ENCODE data around the gene SMARCC2. TPM values are rescaled to one million over a fixed set of nuclear protein-coding genes. Genes with fewer than 3 reads are reported as not detected.
"Not testable (repeated sequence)": the region's sequence is repeated elsewhere in the genome, so short reads cannot be mapped to it uniquely, and the experiment has no call there.

SMARCC2 gene
- total RNA-seq, 1 experiment from 2014 or later = 20.9 TPM

DNA sequence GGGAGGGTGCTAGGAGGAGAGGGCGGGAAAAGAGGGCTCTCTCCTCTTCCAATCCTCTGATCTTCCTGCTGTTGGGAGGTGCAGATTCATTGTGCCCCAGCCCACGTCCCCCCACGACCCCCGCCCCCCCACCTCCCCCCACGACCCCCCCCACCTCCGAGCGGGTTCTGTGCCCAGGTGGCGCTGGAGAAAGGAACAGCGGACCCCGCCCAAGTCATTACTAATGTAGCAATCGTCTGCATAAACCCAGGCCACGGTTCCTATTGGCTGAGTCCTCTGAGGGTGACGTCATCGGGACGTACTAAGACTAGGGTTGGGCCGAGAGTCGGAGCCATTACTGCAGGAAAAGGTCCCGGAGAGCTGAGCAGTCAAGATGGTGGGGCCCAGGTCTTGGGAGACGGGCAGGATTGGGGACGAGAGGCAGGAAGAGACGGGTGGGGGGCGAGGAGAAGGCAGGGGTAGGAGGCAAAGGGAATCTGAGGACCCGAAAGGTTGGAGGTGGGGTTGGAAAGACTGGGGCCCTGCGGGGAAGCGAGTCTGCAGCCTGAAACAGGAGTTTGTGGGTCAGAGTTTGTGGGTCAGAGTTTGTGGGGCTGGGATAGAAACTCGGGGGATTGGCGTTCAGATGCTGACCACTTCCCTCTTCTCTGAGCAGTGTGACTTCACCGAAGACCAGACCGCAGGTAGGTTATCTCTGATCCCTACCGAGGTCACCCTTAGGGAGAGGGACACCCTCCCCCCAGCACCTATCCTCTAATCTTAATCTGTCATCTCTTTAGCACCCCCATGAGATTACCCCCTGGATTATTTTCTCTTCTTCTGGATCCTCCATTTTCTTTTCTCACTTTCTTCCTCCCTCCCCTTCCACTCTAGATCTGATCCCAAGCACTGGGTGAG lies 31.0 kb downstream of the SMARCC2 start, which contains the start of gene MYL6:
TSS of gene MYL6 (plus strand) at position 331 of the 897 bp plus-strand sequence. CDS start at position 374, 43 bp downstream.
- in situ Hi-C loops (cut with HindIII; ENCODE audit: low pct_unique_long_range_greater_than_20kb, low sequenced_read_pairs) = no loop called here
- peak; percentile 97 for DNase-seq (ENCODE audit: low read depth, low spot score)

DNA sequence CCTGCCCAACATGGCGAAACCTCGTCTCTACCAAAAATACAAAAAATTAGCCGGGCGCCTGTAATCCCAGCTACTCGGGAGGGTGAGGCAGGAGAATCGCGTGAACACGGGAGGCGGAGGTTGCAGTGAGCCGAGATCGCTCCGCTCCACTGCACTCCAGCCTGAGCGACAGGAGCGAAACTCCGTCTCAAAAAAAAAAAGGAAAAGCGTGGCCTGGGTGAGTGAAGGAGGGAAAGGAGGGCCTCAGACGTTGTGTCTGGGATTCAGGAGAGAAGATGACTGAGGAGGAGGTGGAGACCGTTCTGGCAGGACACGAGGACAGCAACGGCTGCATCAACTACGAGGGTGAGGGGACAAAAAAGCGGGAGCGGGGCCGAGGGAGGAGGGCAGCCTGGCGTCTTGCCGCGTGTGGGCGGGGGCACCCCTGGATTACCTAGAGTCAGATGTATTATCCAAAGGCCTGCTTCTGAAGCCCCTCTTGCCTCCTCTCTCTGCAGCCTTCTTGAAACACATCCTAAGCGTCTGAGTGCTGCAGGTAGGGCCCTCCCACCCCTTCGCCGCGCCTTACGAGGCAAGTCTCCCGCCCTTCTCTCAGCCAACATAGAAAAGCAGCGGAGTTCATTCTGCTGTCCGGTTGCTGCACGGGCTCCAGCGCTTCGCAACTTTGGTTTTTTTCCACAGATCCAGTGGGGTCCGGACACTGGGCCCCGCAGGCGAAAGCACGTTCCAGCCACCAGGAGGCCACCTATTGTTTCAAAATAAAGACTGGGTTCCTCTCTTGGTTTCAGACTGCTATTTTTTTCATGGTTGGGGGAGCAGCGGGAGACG lies 31.9 kb downstream of the SMARCC2 start:
- in situ Hi-C loops (cut with HindIII; ENCODE audit: low pct_unique_long_range_greater_than_20kb, low sequenced_read_pairs) = no loop called here
- DNase-seq (ENCODE audit: low read depth, low spot score) = peak; percentile 50

DNA sequence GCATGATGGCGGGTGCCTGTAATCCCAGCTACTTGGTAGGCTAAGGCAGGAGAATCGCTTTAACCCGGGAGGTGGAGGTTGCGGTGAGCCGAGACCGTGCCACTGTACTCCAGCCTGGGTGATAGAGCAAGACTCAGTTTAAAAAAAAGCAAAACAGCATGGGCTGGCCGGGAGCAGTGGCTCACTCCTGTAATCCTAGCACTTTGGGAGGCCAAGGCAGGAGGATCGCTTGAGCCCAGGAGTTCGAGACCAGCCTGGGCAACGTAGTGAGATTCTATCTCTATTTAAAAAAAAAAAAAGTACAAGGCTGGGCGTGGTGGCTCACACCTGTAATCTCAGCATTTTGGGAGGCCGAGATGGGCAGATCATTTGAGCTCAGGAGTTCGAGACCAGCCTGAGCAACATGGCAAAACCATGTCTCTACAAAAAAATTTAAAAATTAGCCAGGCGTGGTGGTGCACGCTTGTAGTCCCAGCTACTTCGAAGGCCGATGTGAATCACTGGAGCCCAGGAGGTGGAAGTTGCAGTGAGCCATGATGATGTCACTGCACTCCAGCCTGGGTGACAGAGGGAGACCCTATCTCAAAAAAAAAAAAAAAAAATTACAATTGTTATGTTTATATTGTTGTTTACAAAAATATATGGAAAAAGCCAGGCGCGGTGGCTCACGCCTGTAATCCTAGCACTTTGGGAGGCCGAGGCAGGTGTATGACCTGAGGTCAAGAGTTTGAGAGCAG lies 32.7 kb downstream of the SMARCC2 start:
- in situ Hi-C loops (cut with HindIII; ENCODE audit: low pct_unique_long_range_greater_than_20kb, low sequenced_read_pairs); DNase-seq (ENCODE audit: low read depth, low spot score): not testable (repeated sequence)

DNA sequence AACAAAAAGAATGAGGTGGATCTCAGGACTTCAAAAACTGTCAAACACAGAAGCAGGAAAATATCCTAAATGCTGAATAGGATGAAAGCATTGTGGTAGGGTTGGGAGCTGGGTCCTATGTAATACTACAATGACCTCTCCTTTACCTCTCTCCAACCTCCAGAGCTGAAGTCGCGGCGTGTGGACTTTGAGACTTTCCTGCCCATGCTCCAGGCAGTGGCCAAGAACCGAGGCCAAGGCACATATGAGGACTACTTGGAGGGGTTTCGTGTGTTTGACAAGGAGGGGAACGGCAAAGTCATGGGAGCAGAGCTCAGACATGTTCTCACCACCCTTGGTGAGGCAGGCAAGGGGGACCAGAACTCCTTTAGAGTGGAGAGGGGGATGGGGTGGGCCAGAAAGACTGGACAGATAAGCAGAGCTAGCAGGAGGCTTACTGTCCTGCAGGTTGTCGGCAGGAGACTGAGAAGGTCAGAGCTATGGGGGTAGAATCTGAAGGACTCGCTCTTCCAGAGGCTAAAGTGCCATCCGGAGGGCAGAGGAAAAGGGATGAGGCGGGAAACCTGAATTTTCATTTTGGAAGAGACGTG lies 33.9 kb downstream of the SMARCC2 start:
- in situ Hi-C loops (cut with HindIII; ENCODE audit: low pct_unique_long_range_greater_than_20kb, low sequenced_read_pairs) = no loop called here
- DNase-seq (ENCODE audit: low read depth, low spot score) = no peak

DNA sequence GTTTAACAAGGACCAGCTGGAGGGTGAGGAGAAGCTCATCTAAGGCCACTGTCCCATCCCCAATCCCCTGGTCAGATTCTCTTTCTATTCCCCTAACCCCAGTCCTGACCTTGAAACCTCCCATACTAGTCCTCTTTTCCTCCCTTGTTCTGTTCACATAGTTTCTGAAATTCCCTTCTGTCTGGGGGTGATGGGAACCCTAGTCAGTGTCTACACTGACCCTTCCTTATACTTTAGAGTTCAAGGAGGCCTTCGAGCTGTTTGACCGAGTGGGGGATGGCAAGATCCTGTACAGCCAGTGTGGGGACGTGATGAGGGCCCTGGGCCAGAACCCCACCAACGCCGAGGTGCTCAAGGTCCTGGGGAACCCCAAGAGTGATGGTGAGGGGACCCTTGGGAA lies 34.5 kb downstream of the SMARCC2 start:
- no peak for DNase-seq (ENCODE audit: low read depth, low spot score)
- in situ Hi-C loops (cut with HindIII; ENCODE audit: low pct_unique_long_range_greater_than_20kb, low sequenced_read_pairs) = no loop called here

DNA sequence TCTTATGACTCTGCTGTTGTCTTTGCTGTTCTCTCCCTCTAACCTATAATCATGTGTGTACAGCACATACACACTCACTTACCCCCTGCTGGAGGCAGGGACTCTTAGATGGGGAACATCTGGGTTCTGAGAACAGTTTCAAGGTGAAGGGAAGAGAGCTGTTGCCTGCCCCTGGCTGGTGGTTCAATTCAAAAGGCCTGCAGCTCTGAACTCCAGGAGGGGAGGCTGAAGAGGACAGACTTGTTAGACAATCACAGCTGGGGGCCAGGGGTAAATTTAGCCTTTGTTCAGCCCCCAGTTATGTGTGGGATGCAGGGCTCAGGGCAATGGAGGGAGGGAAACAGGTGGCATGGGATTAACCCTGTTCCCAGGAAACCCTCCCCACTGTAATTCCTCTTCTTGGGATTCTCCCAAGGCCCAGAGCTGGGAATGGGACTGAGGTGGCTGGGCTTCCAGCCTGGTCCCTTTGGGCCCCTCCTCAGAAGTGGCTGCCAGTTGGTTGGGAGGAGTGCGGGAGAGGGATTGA lies 35.0 kb downstream of the SMARCC2 start:
- no peak for DNase-seq (ENCODE audit: low read depth, low spot score)
- in situ Hi-C loops (cut with HindIII; ENCODE audit: low pct_unique_long_range_greater_than_20kb, low sequenced_read_pairs) = no loop called here

DNA sequence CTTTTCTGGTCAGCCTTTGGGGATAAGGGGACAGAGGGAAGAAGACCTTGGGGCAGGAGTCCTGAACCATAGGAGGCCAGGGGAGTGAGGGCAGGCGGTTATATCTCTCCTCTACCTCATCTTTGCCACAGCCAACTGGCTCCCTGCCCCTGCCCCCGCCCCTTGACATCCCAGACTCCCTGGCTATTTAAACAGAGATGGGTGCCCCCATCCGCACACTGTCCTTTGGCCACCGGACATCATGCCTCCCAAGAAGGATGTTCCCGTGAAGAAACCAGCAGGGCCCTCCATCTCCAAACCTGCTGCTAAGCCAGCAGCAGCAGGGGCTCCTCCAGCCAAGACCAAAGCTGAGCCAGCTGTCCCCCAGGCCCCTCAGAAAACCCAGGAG lies 35.6 kb downstream of the SMARCC2 start:
- no peak for DNase-seq (ENCODE audit: low read depth, low spot score)
- in situ Hi-C loops (cut with HindIII; ENCODE audit: low pct_unique_long_range_greater_than_20kb, low sequenced_read_pairs) = no loop called here

DNA sequence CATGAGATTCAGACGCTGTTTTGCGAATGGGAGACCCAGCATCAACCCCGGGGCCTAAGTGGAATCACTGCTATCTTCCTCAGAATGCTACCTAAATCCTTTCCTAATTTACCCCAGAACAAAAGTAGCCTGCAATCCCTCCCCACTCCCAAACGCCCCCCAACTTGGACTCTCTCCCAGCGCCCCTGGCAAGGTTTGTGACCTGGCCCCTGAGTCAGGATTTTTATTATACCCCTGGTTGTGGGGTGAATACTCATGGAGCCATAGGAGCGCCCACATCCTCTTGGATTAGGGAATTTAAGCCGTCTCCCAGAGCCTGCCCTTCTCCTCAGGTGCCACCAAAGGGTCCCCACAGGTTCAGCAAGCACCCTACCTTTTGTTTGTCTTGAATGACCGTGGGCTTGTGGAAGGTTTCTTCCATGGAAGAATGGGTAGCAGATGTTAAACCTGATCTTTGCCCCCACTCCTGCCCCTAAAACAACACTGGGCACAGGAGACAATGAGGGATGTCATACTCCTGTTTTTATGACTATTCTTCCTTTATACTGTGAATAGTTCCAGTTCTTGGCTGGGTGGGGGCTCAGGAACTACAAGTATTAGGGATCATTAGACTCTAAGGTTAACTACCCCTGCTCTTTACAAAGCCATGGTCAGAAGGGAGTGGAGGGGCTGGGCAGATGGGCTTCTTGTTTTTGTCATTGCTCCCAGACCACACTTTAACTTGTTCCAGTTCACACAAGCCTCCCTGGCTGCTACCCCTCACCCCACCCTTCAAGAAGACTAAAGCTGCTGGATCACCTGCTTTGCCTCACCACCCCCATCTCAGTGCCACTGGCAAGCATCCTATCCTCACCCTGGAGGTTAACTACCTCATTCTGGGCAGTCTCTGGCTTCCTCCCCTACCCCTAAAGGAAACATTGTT lies 36.3 kb downstream of the SMARCC2 start:
- DNase-seq (ENCODE audit: low read depth, low spot score) = no peak
- in situ Hi-C loops (cut with HindIII; ENCODE audit: low pct_unique_long_range_greater_than_20kb, low sequenced_read_pairs) = no loop called here

DNA sequence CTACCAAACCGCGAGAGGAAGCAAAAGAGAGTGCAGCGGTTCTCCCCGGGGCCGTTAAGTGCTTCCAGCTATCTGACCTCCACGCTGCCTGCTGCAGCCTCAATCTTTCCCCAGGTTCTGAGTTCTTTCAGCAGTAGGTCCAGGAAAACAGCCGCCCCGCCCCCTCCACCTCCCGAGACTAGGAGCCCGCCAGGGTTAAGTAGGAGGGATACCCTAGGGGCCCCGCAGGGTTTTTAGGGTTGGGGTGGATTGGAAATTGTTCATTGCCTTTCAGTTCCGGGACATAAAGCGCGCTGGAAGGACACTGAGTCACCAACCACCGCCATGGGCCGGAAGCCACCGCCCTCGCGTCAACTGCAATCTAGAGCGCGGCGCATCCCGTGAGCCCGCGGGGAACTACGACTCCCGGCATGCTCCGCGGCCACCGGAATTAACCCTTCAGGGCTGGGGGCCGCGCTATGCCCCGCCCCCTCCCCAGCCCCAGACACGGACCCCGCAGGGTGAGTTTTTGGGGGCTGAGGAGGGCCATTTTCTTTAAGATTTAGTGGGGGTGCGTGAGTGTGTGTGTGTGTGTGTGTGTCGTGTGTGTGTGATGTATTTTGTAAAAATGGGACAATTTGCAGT lies 37.0 kb downstream of the SMARCC2 start, which contains the start of gene MYL6B:
TSS of gene MYL6B (plus strand) at position 456 of the 624 bp plus-strand sequence. CDS start 1,332 bp downstream, outside the sequence.
- DNase-seq (ENCODE audit: low read depth, low spot score) = peak; percentile 92
- in situ Hi-C loops (cut with HindIII; ENCODE audit: low pct_unique_long_range_greater_than_20kb, low sequenced_read_pairs) = no loop called here

DNA sequence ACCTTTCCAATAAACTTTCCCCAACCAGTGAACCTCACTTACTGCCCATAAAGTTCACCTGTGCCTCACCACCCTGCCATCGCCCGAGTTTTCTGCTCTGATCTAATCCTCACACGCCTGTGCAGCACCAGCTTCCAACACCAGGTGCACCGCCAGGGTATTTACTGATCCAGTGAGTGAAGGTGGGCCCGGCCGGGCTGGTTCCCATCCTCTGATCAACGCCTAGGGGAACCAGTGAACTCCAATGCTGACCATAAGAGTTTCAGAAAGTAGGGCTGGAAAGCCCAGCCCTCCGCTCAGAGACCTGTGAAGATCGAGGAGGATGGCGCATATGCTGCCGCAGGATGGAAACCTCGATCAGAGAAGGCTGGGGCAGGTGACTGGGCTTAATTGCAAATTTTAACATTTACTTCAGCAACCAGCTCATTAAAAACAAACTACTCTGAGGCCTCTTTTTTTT lies 37.6 kb downstream of the SMARCC2 start:
- in situ Hi-C loops (cut with HindIII; ENCODE audit: low pct_unique_long_range_greater_than_20kb, low sequenced_read_pairs) = no loop called here
- peak; percentile 57 for DNase-seq (ENCODE audit: low read depth, low spot score)

DNA sequence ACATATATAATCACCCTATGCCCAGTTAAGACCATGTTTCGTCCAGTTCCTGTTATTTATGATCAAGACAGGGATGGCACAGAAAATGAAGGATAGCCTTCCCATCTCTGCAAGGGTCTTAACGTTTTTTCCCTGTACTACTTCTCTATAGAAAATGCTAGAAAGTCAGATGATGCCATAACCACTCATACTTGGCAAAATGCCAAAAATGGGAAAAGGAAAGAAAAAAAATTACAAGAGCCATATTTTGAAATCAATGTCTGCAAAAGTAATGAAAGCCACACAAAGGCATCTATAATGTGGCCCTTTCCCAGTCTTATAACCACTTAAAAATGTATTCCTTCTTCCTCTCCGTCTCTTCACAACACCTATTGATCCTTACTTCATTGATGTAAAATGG lies 38.7 kb downstream of the SMARCC2 start:
- in situ Hi-C loops (cut with HindIII; ENCODE audit: low pct_unique_long_range_greater_than_20kb, low sequenced_read_pairs) = no loop called here
- no peak for DNase-seq (ENCODE audit: low read depth, low spot score)

DNA sequence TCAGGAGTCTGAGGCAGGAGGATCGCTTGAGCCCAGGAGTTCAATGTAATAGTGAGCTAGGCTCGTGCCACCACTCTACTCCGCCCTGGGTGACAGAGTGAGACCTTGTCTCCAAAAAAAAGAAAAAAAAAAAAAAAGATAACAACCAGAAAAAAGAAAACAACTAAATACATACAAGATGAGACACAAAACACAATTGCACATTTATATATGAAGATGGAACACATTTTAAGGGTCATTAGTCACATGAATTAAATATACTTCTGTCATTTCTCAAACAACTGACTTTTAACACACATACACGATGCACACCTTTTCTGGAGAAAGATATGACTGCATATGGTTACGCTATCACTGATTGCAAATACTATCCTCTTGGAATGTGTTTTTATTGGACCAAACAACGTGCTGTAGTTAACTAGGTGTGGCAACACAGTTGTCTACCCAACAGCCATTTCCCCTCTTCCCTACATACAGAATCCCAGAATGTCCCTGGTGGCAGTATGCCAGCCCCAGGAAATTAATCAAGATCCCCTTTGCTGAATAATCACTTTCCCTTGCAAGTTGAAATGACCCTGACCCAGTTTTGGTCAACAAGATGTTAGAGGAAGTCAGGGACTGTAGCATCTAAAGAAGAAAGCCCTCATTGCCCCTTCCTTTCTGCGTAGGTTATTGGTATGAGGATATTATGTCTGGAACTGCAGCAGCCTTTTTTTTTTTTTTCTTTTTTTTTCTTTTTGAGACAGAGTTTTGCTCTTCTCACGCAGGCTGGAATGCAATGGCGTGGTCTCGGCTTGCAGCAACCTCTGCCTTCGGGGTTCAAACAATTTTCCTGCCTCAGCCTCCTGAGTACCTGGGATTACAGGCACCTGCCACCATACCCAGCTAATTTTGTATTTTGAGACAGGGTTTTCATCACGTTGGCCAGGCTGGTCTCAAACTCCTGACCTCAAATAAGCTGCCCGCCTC lies 42.5 kb downstream of the SMARCC2 start:
- DNase-seq (ENCODE audit: low read depth, low spot score) = no peak
- in situ Hi-C loops (cut with HindIII; ENCODE audit: low pct_unique_long_range_greater_than_20kb, low sequenced_read_pairs) = no loop called here

DNA sequence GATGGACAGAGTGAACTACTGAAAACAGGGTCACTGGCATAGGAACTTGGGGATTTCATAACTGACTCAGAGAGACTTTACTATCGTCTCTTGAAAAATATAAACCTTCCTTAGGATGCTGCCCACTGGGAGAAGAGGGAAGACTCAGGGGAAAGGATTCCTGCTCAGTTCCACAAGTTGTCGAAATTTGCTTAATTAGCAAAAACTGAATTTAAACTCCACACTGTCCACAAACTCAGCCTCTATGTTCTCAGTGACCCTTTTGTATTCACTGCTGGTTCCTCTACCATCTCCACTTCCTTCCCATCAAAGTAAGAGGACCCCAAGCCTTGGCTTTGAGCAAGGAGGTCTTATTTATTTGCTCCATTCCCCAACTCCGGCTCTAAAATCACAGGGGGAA lies 44.1 kb downstream of the SMARCC2 start:
- DNase-seq (ENCODE audit: low read depth, low spot score) = no peak
- in situ Hi-C loops (cut with HindIII; ENCODE audit: low pct_unique_long_range_greater_than_20kb, low sequenced_read_pairs) = no loop called here

DNA sequence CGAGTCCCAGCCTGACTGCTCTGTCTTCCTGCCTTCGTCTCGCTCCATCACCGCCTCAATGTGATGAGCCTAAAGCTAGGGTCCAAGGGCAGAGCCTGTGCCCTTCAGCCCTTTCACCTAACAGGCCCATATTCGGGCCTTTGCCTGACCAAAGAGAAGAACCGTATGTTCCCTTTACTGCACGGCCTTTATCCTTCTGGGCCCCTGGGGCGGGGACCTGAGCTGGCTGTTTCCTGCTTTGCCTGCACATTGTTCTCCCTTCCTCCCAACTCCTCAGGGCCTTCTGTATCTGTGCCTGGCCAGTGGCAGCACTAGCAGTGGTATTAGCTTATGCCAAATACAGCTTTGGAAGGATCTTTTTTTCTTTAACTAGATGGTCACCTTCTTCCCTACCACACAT lies 45.4 kb downstream of the SMARCC2 start:
- DNase-seq (ENCODE audit: low read depth, low spot score) = no peak

DNA sequence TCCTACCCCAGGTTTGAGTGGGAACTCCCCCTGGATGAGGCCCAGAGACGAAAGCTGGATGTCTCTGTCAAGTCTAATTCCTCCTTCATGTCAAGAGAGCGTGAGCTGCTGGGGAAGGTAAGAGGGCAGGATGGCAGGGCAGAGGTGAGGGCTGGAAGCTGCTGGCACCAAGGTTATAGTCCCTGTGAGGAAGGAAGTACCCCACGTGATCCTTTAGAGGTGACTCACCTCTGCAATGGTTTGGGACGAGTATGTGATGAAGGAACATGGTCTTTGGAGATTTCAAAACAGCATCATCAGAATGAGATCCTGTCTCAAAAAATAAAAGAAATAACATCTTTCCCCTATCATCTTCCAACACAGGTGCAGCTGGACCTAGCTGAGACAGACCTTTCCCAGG lies 46.1 kb downstream of the SMARCC2 start:
- in situ Hi-C loops (cut with HindIII; ENCODE audit: low pct_unique_long_range_greater_than_20kb, low sequenced_read_pairs) = no loop called here
- DNase-seq (ENCODE audit: low read depth, low spot score) = no peak

More for the DNA sequence above, 45.4 kb downstream of the SMARCC2 start:
- in situ Hi-C loops (cut with HindIII; ENCODE audit: low pct_unique_long_range_greater_than_20kb, low sequenced_read_pairs) = no loop called here
